GM19351 (cell line): Measurements from ENCODE around the gene SNW1.

ENCODE experiments used
- ATAC-seq: cut with Tn5 transposase; IDR thresholded peaks from one replicate; pipeline ENCODE4 v1.9.1; 2021; ENCODE audit warnings: mild to moderate bottlenecking, moderate library complexity; ENCODE audit not compliant: unreplicated experiment

SNW1 gene

DNA sequence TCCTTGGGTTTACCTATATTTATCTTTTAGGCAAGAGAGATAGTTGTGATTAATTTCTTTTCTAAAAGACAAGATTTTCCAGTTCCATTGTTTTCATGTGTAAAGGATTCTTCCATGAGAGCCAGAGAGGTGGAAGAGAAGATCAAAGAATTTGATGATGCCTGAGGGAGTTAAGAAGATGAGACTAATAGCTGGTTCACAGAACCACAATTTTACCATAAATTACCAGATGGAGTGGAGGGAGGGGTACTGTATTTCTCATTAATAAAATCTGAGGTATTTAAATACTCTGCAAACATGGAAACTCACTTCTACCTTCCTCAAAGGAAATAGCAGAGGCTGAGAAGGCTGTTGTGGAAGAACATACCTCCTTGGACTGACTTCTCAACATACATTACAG, 87.8 kb downstream of the SNW1 start:
- no peak for ATAC-seq
